ENCODE results near the gene CREB3. TPM values are rescaled to one million over a fixed set of nuclear protein-coding genes. Genes with fewer than 3 reads are reported as not detected.

CREB3 gene
- total and polyA plus RNA-seq, 4 donors: 9.2 to 21.4 (median 18.1) TPM

GRCh38 chr9:35743452-35743851 lies 11.0 kb downstream of the CREB3 start (continued):
- TF ChIP-seq REST (IDR thresholded peaks at IDR 0.05): no peak
- TF ChIP-seq SP1 (IDR thresholded peaks at IDR 0.05): no peak
- TF ChIP-seq FOXA2 (IDR thresholded peaks at IDR 0.05): no peak

GRCh38 chr9:35743880-35744518 lies 11.5 kb downstream of the CREB3 start:
- no peak for TF ChIP-seq MAX (IDR thresholded peaks at IDR 0.05)
- TF ChIP-seq GABPA (IDR thresholded peaks at IDR 0.05 in 1 of 2, conservative IDR thresholded peaks at IDR 0.05 in 1 of 2): no peak
- TF ChIP-seq SP1 (IDR thresholded peaks at IDR 0.05): no peak
- no peak for TF ChIP-seq REST (IDR thresholded peaks at IDR 0.05)
- TF ChIP-seq ATF3 (IDR thresholded peaks at IDR 0.05): no peak
- no peak for TF ChIP-seq HNF4G (IDR thresholded peaks at IDR 0.05)
- TF ChIP-seq ZBTB33 (IDR thresholded peaks at IDR 0.05): no peak
- TF ChIP-seq FOXA2 (IDR thresholded peaks at IDR 0.05): no peak
- no peak for TF ChIP-seq RXRA (IDR thresholded peaks at IDR 0.05)
- no peak for TF ChIP-seq EGR1 (IDR thresholded peaks at IDR 0.05; ENCODE audit: low read depth in 2 of 2)
- TF ChIP-seq CTCF (IDR thresholded peaks at IDR 0.05; ENCODE audit: low read depth, low read length, missing input control): no peak
- TF ChIP-seq FOXA1 (IDR thresholded peaks at IDR 0.05): no peak
- no peak for TF ChIP-seq RAD21 (IDR thresholded peaks at IDR 0.05)
- no peak for TF ChIP-seq YY1 (IDR thresholded peaks at IDR 0.05)
- no peak for TF ChIP-seq HNF4A (conservative IDR thresholded peaks at IDR 0.05)
- TF ChIP-seq TAF1 (conservative IDR thresholded peaks at IDR 0.05): no peak
- TF ChIP-seq JUND (IDR thresholded peaks at IDR 0.05): no peak
- no peak for TF ChIP-seq NR2F2 (IDR thresholded peaks at IDR 0.05)
- 90% methylated on average over 8 of the region's 8 CpGs for WGBS
- no peaks in the 10 kb centered on the region for H3K27me3 ChIP-seq (ENCODE audit: control insufficient read depth in 4 of 4, insufficient read depth in 4 of 4, low read length in 3 of 4)
- H3K27ac ChIP-seq (ENCODE audit: low read depth in 1 of 2, low read length in 2 of 2): no peak overlapping the region
- H3K4me3 ChIP-seq (ENCODE audit: low read depth in 1 of 3, low read length in 3 of 3): no peak overlapping the region
- H3K4me1 ChIP-seq (ENCODE audit: control insufficient read depth in 4 of 4, insufficient read depth in 4 of 4, low read length in 3 of 4): peaks cover 8 to 29% (median 24%) of the 10 kb centered on the region in 4 donors
- H3K9ac ChIP-seq (ENCODE audit: low read depth in 1 of 2, low read length in 2 of 2): no peak overlapping the region
- H3K9me3 ChIP-seq (ENCODE audit: control insufficient read depth in 4 of 4, low read length in 3 of 4): no peaks in the 10 kb centered on the region
- DNase-seq (ENCODE audit: low spot score): no peak
- H3K36me3 ChIP-seq (ENCODE audit: control insufficient read depth in 4 of 4, insufficient read depth in 3 of 4, low read depth in 1 of 4, low read length in 3 of 4): peaks cover 12 to 47% (median 46%) of the 10 kb centered on the region in 4 donors

Measured in liver (tissue), 9 donors.